BLaER1 (cell line): ENCODE data around the gene MCEE.

Source experiments
- H3K27ac ChIP-seq: shearing (Covaris generic); formaldehyde crosslinking; 2 replicates; pipeline ENCODE4 v1.8.1; 2022
- H3K27me3 ChIP-seq: shearing (Covaris generic); formaldehyde crosslinking; 2 replicates; pipeline ENCODE4 v1.8.1; 2022
- H3K36me3 ChIP-seq: shearing (Covaris generic); formaldehyde crosslinking; 2 replicates; pipeline ENCODE4 v1.8.1; 2022
- H3K4me1 ChIP-seq: shearing (Covaris generic); formaldehyde crosslinking; 2 replicates; pipeline ENCODE4 v1.8.1; 2022
- H3K4me2 ChIP-seq: shearing (Covaris generic); formaldehyde crosslinking; 2 replicates; pipeline ENCODE4 v1.8.1; 2022
- H3K4me3 ChIP-seq: shearing (Covaris generic); formaldehyde crosslinking; 2 replicates; pipeline ENCODE4 v1.8.1; 2022
- H3K9ac ChIP-seq: shearing (Covaris generic); formaldehyde crosslinking; 2 replicates; pipeline ENCODE4 v1.8.1; 2022
- H3K9me3 ChIP-seq: shearing (Covaris generic); formaldehyde crosslinking; 2 replicates; pipeline ENCODE4 v1.8.1; 2022
- H4K20me1 ChIP-seq: shearing (Covaris generic); formaldehyde crosslinking; 2 replicates; pipeline ENCODE4 v1.8.1; 2022
- Cebpa-rat ChIP-seq: shearing (Covaris generic); IDR thresholded peaks from 2 replicates; pipeline ENCODE4 v1.8.1; 2022

Gene MCEE

GRCh38 chr2:71082402-71083252 is 47.4 kb downstream of the MCEE start:
- peaks cover 25% of the 10 kb centered on the region for H3K36me3 ChIP-seq
- H3K27me3 ChIP-seq: no peaks in the 10 kb centered on the region
- no peak overlapping the region for H3K4me3 ChIP-seq
- no peak overlapping the region for H3K27ac ChIP-seq
- no peak overlapping the region for H3K9ac ChIP-seq
- H4K20me1 ChIP-seq: no peaks in the 10 kb centered on the region
- H3K4me1 ChIP-seq: no peaks in the 10 kb centered on the region
- no peaks in the 10 kb centered on the region for H3K9me3 ChIP-seq
- TF ChIP-seq Cebpa-rat: no peak
- H3K4me2 ChIP-seq: no peak overlapping the region

GRCh38 chr2:71078624-71079023 is 51.4 kb downstream of the MCEE start:
- peaks cover 65% of the 10 kb centered on the region for H3K36me3 ChIP-seq
- no peak for TF ChIP-seq Cebpa-rat
- H3K4me1 ChIP-seq: no peaks in the 10 kb centered on the region
- H3K9ac ChIP-seq: no peak overlapping the region
- H3K27me3 ChIP-seq: no peaks in the 10 kb centered on the region
- peaks cover 9% of the 10 kb centered on the region; the same call in 1 of the 2 replicates for H4K20me1 ChIP-seq
- H3K4me2 ChIP-seq: no peak overlapping the region
- no peaks in the 10 kb centered on the region for H3K9me3 ChIP-seq
- no peak overlapping the region for H3K27ac ChIP-seq
- no peak overlapping the region for H3K4me3 ChIP-seq

- Histone ChIP-seq H3K9ac (no peak overlapping the region), H3K36me3 (peaks cover 75% of the 10 kb centered on the region), H4K20me1 (peaks cover 9% of the 10 kb centered on the region; the same call in 1 of the 2 replicates), H3K27ac (no peak overlapping the region), H3K4me1 (peaks cover 30% of the 10 kb centered on the region), H3K4me2 (no peak overlapping the region), H3K4me3 (no peak overlapping the region), H3K9me3 (no peaks in the 10 kb centered on the region), H3K27me3 (no peaks in the 10 kb centered on the region)
- no peak for TF ChIP-seq Cebpa-rat
Observed at GRCh38 chr2:71074893-71075395, 55.1 kb downstream of the MCEE start.

GRCh38 chr2:71073475-71073874 is 56.6 kb downstream of the MCEE start:
- no peak overlapping the region for H3K9ac ChIP-seq
- no peaks in the 10 kb centered on the region for H3K27me3 ChIP-seq
- no peak overlapping the region for H3K27ac ChIP-seq
- H3K4me2 ChIP-seq: no peak overlapping the region
- H4K20me1 ChIP-seq: peaks cover 16% of the 10 kb centered on the region
- H3K4me1 ChIP-seq: peaks cover 42% of the 10 kb centered on the region
- no peak for TF ChIP-seq Cebpa-rat
- H3K36me3 ChIP-seq: peaks cover 60% of the 10 kb centered on the region
- no peak overlapping the region for H3K4me3 ChIP-seq
- H3K9me3 ChIP-seq: no peaks in the 10 kb centered on the region

- TF ChIP-seq Cebpa-rat: no peak
- Histone ChIP-seq H3K27ac (peak overlapping the region; percentile 80), H3K36me3 (peaks cover 50% of the 10 kb centered on the region), H3K9ac (peak overlapping the region; percentile 52), H3K4me2 (peak overlapping the region; percentile 100), H3K27me3 (no peaks in the 10 kb centered on the region), H4K20me1 (peaks cover 16% of the 10 kb centered on the region), H3K9me3 (no peaks in the 10 kb centered on the region), H3K4me1 (peaks cover 47% of the 10 kb centered on the region), H3K4me3 (peak overlapping the region; percentile 36; the same call in 1 of the 2 replicates)
Observed at GRCh38 chr2:71072492-71072891, 57.5 kb downstream of the MCEE start.

GRCh38 chr2:71071681-71072398 is 58.2 kb downstream of the MCEE start:
- H3K4me3 ChIP-seq: peak overlapping the region; percentile 36; the same call in 1 of the 2 replicates
- peaks cover 44% of the 10 kb centered on the region for H3K36me3 ChIP-seq
- peaks cover 16% of the 10 kb centered on the region for H4K20me1 ChIP-seq
- H3K27me3 ChIP-seq: no peaks in the 10 kb centered on the region
- H3K9me3 ChIP-seq: no peaks in the 10 kb centered on the region
- H3K4me2 ChIP-seq: peak overlapping the region; percentile 100
- peak overlapping the region; percentile 80 for H3K27ac ChIP-seq
- H3K4me1 ChIP-seq: peaks cover 51% of the 10 kb centered on the region
- peak overlapping the region; percentile 53 for H3K9ac ChIP-seq
- TF ChIP-seq Cebpa-rat: no peak

- no peaks in the 10 kb centered on the region for H3K9me3 ChIP-seq
- TF ChIP-seq Cebpa-rat: no peak
- H3K4me1 ChIP-seq: peaks cover 56% of the 10 kb centered on the region
- H3K9ac ChIP-seq: peak overlapping the region; percentile 53
- H3K4me2 ChIP-seq: peak overlapping the region; percentile 100
- H3K36me3 ChIP-seq: peaks cover 30% of the 10 kb centered on the region
- H3K4me3 ChIP-seq: peak overlapping the region; percentile 36; the same call in 1 of the 2 replicates
- 0 out of 2 replicates have a peak overlapping the region, but pooled peaks have one; percentile 80 for H3K27ac ChIP-seq
- peaks cover 7% of the 10 kb centered on the region; the same call in 1 of the 2 replicates for H4K20me1 ChIP-seq
- H3K27me3 ChIP-seq: no peaks in the 10 kb centered on the region
Observed at GRCh38 chr2:71070294-71071093, 59.5 kb downstream of the MCEE start.

GRCh38 chr2:71069376-71069775 is 60.7 kb downstream of the MCEE start:
- peaks cover 67% of the 10 kb centered on the region for H3K4me1 ChIP-seq
- peak overlapping the region; percentile 87 for H3K9ac ChIP-seq
- H3K36me3 ChIP-seq: peaks cover 19% of the 10 kb centered on the region
- H3K9me3 ChIP-seq: no peaks in the 10 kb centered on the region
- H4K20me1 ChIP-seq: peaks cover 7% of the 10 kb centered on the region; the same call in 1 of the 2 replicates
- peak overlapping the region; percentile 78; the same call in 1 of the 2 replicates for H3K27ac ChIP-seq
- no peak for TF ChIP-seq Cebpa-rat
- no peaks in the 10 kb centered on the region for H3K27me3 ChIP-seq
- peak overlapping the region; percentile 100 for H3K4me2 ChIP-seq
- H3K4me3 ChIP-seq: peak overlapping the region; percentile 94
